Left kidney (tissue), 2 donors: ENCODE data around the gene IDH3G. TPM values are rescaled to one million over a fixed set of nuclear protein-coding genes. Genes with fewer than 3 reads are reported as not detected.

Source experiments
- DNase-seq: peaks from one replicate; pipeline ENCODE4 v3.0.0-alpha.2; 2013
- polyA plus RNA-seq: library from polyadenylated mRNA; unstranded; fragments of 120-200 nt; gene quantifications from one replicate; pipeline ENCODE4 v1.2.1, GENCODE V29; 2013; ENCODE audit not compliant: insufficient read length

The IDH3G gene
- polyA plus RNA-seq, 1 donor = 70.1 TPM

DNA sequence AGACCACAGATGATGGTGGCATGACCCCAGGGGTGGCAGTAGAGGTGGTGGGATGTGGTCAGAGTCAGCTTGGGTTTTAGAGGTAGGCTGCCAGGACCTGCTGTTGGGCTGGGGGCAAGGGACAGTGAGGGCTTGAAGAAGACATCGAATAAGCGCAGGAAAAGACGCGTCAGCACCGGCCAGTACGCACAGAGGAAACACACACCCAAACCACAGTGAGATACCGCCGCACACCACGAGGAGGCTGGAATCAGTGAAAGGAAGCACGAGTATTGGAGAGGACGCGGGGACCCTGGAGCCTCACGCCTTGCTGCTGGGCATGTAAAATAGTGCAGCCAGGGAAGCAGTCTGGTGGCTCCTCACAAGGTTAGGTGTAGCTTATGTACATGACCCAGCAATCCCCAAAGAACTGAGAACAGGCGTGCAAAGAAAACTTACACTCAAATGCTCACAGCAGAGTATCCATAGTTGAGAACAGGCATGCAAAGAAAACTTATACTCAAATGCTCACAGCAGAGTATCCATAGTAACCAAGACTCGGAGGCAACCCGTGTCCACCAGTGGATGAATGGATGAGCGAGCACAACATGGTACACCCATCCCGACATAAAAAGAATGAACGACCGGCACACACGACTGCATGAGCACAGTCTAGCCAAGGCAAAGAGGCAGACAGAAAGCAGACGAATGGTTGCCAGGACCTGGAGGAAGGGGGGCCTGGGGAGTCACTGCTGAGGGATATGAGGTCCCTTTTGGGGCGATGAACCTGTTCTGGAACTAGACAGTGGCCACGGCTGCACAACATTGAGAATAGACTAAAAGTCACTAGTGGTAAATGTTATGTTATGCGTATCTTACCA lies 22.9 kb upstream of the IDH3G start:
- DNase-seq = no peak

DNA sequence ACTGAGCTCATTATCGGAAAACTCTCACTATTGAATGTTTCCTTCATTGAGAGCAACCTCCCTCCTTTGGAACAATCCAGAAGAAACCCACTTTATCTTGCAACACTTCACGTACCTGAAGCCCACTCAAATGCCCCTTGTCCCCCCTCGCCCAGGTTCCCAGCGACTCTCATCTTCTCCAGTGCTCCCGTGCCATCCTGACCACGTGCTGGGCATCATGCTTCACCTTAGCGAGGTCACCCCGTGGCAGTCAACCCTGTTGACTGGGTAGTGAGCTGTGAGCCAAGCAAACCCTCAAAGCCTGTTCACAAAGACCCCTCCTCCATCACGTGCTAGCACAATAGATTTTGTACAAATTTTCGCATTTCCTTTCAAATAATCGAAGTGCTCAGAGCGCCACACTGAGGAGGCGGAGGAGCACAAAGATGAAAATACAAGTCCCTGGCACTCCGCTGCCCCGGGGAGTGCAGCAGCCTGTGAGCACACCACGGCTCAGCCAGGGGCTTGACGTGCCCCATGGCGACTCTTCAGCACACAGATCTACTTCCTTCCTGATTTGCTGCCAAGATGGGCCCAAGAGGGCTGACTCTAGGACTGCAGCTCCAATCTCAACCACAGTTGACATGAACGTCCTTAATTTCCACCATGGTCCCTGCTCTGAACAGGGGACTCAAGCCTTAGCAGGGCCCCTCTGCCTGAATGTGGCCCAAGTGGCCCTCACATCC lies 20.6 kb upstream of the IDH3G start:
- no peak for DNase-seq

DNA sequence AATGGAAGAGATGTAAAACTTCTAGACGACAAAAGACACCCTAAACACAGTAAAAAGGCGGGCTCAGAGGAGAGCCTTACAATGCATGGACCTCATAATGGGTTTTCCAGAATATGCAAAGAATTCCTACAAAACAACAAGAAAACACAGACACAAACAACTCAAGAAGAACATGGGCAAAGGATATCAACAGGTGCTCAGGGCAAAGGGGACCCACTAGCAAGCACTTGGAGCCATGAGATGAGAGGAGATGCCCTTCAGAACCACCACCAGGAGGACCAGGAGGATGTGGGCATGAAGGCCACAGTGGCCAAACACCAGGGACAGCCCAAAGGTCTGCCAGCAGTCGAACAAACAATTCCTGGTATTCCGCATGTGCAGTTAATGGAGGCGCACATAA lies 19.0 kb upstream of the IDH3G start:
- no peak for DNase-seq

DNA sequence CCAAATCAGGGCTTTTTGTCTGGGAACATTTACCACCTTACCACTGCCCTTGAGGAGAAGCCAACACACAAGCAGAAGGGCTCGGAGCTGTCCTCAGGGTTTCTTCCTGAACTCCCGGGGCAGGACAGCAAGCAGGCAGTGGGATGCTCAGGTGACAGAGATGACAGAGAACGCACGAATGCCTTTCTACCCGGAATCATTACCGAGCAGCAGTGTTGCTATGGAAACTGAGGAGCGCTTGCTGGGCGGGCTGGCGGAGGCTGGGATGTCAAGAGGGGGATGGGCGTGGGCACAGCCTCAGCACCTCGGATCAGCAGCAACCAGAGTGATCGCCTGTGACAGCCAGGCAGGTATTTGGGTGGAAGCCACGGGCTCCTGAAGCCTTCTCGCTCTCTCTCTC lies 18.0 kb upstream of the IDH3G start:
- no peak for DNase-seq

DNA sequence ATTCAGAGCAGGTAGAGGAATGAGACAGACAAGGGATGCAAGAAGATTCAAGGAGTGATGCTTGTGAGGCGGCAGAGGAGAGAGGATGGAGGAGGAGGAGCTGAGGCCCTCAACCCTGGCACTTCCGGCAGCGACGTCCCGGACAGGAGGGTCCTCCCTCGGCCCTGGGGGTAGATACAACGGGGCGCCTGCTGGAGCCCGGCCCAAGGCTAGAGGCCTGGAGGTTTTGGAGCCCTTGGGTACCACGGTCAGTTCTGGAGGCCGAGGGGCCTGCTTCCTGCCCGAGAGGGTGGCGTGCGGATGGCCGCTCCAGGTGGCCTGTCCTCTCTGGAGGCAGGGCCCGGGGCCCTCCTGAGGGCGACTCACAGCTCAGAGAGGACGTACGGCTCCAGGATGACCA lies 13.8 kb upstream of the IDH3G start:
- DNase-seq = no peak

DNA sequence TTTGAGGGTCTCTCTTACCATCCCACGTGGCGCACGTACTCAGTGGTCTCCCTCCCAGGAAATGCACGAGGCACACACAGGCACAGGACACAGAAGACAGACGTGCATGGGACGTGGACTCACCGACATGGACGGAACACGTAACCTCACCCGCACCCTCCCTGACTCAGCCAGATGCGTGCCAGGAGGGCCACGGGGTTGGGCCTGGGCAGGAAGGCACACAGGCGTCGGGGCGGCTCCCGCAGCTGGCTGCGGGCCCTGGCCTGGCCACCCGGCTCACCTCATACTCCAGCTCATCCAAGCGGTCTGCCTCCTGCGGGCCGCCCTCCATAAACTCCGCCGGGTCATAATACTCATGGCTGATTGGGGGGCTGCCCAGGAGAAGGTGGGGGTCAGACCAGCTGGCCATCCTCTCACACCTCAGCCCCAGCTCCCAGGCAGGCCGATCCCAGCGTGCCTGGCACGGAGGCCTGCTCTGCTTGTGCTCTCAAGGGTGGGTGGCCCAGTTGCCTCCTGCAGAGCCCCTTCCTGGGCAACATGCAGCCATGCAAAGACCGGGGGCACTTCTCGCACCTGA lies 12.9 kb upstream of the IDH3G start:
- DNase-seq = no peak

DNA sequence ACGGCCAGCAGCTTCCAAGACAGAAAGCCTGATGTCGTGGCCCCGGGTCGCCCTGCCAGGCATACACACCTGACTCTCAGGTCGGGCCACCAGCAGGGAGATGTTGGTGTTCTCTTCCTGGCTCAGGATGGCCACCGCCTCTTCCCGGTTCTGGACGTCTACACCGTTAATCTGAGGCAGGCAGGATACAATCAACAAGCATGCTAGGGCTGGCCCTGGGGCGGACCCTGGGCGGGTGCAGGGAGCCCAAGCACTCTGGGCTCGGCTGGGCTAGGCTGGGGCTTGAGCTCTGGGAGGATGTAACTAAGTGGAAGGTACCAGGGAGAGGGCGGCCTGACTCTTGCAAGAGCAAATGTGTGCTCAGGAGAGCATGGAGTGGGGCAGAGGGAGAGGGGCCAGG lies 11.3 kb upstream of the IDH3G start:
- no peak for DNase-seq

DNA sequence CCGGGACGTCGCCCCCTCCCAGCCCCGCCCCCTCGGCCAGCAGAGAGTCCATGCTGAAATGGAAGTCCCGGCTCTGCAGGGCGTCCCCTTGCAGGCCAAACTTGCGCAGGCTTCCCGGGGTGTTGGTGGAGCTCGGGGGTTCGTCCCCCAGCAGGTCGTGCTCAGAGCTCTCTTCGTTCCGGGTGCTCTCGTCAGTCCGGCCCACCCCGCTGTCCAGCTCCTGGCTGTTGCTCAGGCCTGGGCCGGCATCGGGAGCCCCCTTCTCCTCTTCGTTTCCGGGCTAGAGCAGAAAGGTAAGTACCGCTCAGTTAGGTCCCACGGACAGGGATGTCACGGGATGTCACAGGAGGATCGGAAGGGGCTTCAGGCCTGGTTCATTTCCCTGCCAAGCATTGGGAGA lies 10.4 kb upstream of the IDH3G start:
- DNase-seq = no peak

DNA sequence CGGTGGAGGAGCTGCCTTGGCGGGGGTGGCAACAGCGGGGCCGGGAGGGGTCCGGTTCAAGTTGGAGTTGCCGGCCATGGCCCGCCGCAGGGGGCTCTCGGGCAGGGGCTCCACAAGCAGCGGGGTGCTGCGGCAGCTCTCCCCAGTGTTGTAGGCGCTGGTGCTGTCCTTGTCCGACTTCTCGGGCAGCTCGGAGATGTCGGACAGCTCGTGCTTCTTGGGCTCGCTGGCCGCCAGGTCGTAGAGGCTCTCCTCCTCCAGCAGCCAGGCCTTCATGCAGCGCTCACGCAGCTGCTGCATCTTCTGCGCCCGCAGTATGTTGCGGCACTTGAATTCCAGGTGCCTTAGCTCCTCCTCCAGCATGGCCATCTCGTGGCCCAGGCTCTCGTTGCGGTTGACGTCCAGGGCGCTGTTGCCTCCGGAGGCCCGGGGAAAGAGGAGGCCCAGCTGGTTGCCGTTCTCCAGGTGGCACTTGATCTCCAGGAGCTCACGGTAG lies 10.0 kb upstream of the IDH3G start:
- no peak for DNase-seq

DNA sequence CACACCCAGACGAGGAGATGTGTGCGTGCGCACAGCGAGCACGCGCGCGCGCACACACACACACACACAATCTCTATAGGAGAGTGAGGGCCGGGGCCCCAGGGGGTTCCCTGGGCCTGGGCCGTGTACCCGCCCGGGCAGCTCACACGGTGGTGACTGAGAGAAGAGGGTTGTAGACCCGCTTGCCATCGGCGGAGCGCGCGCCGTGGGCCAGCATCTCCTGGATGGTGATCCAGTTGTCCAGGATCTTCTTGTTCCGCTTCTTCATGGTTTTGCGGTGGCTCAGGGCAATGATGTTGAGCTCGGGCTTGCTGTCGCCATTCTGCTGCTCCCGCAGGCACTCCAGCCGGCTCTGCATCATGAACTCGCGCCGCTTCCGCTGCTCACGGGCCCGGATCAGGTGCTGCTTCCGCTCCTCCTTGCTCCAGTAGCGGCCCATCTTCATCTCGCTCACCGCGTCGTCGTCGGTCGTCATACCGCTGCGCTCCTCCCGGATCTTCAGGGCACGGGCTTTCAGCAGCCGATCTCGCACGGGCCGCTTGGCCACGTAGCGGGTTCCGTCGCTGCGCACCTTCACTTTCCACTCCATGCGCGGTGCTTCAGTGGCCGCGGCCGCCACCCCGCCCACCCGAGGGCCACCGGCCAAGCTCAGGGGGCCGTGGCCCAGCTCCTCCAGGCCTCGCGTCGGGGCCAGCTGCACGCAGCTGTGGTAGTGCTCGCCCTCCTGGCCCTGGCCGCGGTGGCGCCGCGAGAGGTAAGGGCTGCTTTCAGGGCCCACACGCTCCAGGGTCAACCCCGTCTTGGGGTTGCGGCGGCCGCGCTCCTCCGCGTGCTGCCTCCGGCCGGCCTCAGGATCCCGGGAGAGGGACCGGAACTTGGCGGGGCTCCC lies 9.3 kb upstream of the IDH3G start:
- no peak for DNase-seq

DNA sequence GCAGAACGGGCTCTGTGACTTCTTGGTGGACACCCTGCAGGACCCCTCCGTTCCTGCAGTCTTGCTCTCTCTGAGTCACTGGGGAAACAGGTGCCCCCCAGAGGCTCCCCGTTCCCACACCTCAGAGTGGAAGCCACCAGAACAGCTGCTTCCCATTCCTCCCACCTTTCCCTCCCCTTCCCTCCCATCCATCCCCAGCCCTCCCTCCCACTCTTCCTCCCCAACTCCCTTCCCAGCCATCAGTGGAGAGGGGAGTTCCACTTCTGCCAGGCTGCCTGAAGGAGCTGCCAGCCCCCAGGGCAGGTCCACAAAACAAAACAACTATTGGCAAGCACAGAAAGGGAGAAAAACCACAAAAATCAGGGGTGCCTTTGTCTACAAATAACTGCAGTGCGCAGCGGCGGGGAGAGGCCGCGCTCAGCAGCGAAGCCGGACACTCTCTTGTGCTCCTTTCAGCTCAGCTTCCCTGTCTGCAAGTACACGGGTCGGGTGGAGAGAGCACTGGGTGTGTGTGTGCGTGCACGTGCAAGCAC lies 8.4 kb upstream of the IDH3G start:
- DNase-seq = no peak

DNA sequence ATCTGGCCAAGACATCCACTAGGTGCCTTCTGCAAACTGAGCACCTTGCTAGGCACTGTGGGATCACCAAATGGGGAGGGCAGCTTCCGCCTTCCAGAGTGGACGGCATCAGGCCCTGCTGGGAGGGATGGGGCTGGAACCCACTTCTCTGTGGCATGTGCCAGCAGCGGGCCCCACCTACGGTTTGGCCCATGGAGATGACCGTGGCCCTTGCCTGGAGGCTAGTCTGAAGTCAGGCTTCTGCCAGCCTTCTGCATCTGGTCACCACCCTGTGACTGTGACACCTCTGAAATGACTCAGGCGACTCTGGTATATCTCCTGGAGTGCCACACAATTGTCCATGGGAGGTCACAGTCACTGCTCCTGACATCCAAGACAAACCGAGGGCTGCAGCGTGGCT lies 7.5 kb upstream of the IDH3G start:
- no peak for DNase-seq

DNA sequence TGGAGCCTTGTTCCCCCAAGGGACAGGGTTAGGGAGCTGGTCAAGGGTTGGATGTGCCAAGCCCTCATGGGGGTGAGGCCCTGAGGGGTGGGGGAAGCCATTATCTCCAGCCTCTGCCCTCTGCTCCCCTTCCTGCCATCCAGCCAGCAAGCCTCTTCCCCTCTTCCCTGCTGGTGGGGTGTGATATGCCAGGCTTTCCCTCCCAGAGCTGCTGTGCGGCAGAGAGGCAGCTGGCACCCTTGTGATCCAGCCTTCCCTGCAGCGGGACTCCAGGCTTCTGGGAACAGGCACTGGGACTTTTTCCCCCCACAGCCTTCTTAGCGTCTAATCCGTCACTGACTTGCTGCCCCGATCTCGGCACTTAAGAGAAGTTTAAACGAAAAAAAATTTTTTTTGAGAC lies 6.6 kb upstream of the IDH3G start:
- no peak for DNase-seq

DNA sequence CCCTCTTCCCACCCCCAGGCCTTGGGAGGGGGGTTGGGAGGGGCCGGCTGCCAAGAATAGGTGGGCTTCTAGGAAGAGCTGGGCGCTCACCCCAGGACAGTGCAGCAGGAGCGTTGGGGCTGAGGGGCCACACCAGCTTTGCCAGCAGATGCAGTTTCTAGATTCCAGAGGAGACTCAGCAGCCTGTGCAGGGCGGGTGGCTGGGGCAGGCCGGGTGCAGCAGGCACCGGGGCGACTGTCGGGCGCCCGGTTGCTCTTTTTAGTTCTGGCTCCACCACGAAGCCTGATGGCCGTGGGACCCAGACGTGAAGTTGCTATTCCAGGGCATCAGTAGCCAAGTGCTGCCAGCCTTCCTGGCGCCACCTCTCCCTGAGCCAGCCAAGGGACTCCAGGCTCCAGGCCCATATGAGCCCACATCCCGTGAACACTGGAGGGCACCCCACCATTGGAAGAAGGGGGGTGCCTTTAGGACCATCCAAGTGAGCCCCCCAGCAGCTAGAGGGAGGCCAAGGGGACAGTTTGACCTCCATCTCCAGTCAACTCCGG lies 6.1 kb upstream of the IDH3G start:
- no peak for DNase-seq

DNA sequence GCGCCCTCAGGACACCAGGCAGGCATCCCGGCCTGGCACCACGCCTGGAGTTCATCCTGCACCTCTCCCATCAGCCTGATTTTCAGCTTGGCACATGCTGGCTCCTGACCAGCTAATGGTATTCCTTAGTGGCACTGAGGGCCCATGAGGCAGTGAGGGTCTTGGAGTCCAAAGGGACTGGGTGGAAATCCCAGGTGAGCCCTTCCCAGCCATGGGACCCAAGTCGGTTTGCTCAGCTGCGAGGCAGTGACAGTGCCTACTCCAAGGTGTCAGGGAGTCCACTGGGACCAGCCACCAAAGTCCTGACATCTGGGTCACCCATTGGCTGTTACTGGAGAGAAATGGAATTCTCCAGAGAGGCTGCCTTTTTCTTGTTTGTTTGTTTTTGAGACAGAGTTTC lies 5.2 kb upstream of the IDH3G start:
- DNase-seq = no peak

DNA sequence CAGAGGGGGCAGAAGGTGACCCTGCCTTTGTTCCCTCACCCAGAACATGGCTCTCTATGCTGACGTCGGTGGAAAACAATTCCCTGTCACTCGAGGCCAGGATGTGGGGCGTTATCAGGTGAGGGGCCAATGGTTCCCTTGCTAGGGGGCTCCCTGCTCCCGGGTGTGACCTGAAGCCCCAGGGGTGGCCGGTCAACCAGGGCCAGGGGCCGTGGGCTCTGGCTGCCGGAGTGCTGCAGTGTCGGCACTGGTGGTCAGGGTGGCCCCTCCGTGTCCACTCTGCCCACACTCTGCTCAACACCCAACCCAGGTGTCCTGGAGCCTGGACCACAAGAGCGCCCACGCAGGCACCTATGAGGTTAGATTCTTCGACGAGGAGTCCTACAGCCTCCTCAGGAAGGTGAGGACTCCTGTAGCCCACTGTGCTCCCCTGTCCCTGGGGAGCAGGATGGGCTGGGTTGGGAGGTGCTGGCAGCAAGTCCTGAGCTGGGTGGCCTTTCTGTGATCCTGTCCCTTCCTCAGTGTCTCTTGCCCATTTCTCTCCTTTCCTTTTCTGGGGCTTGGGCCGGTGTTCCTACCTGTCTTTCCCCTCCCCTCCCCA lies 3.3 kb upstream of the IDH3G start:
- DNase-seq = no peak

DNA sequence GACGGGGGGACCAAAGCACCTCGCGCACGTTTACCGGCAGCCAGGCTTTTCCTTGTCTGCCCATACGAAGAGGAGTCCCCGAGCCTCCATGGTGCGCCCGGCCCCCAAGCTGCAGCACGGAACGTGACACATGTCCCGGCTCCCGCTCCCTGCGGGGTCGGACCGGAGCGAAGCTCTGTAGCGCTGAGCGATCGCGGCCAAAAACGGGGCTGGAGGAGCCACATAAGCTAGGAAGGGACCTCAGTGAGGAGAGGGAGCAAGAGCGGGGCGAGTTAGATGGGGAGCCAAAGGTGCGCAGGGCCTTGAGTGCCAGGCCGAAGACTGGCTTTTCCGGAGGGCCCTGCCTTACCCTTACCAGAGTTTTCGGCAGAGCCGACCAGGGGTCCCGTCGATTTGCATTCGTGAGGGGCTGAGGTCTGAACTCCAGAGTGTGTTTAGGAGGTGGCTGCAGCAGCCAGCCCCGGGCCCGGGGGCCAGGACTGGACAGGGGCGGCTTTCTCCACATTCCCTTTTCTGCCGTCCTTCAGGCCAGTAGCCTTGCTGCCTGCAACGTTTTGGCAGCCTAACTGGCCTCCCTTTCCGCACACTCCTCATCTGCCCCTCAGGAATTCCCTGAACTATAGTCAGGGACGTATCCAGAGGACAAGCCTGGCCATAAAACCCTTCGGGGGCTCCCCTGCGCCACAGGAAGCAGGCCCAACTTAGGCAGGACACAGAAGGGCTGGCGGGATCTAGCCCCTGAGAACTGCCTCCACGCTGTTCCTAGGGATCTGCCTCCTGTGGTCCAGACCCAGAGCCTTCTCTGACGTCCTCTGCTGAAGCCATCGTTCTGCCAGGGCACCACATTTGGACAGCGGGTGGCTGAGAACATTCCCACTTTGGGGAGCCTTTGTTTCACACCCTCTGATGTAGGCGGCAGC lies 982 bp upstream of the IDH3G start:
- no peak for DNase-seq

DNA sequence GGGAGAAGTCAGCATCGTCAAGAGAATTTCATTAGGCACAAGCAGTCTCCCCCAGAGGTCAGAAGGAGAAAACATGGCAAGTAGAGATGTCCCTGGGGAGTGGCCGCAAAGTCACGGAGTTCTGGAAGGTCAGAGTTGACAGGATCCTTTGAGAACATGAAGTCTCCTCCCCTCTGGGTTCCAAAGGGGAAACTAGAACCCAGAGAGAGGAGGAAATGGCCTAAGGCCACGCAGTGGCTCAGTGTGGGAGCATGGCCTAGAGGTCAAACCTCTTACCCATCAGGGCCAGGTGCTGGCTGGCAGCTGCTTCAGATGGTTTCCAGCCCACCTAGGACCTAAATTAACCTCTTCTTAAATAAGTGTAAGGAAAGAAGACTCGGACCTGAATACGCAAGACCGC lies 884 bp downstream of the IDH3G start:
- no peak for DNase-seq

DNA sequence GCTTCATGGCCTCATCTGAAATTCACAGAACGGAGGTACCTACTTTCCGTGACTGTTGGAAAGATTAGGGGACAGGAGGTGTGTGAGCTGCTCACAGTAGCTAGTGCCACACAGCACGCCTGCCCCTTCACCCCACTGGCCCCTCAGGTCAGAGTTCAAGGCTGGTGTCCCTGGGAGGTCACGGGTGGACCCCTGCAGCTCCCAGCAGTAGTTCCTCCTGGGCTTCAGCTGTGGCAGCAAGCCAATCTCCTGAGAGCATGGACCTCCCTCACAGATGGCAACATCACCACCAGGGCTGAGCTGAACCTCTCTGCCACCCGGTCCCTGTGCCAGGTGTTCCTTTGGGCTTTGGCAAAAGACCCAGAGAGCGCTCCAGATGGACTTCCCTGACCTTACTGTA lies 1.8 kb downstream of the IDH3G start:
- no peak for DNase-seq
